AG04450 (cell line): ENCODE measurements around the gene SH3RF3. TPM values are rescaled to one million over a fixed set of nuclear protein-coding genes. Genes with fewer than 3 reads are reported as not detected.

Experiments used
- CTCF ChIA-PET: fragments of 300-600, 350-600 bp; formaldehyde crosslinking; extraction: SDS; loops from one replicate; lab custom pipeline; 2022; ENCODE audit warnings: antibody characterized with exemption, inconsistent platforms; lab: Charles Lee
- POLR2A ChIA-PET: fragments of 350-600 bp; formaldehyde crosslinking; extraction: SDS; loops from one replicate; lab custom pipeline; 2021; ENCODE audit warnings: antibody characterized with exemption, inconsistent platforms; lab: Yijun Ruan, JAX
- DNase-seq: peaks from one replicate; pipeline ENCODE4 v3.0.0-alpha.2; 2011; ENCODE audit warnings: low read depth, low spot score
- H3K27ac ChIP-seq: one replicate; pipeline ENCODE4 v1.5.1; 2012; ENCODE audit warnings: low read depth, low read length, control low read depth
- H3K27me3 ChIP-seq: one replicate; pipeline ENCODE4 v1.6.0; 2012; ENCODE audit warnings: low read length; ENCODE audit not compliant: control insufficient read depth, insufficient read depth
- H3K4me3 ChIP-seq: 2 replicates; pipeline ENCODE4 v1.5.1; 2011; ENCODE audit warnings: mild to moderate bottlenecking, low read depth, low read length, control low read depth
- H3K9me3 ChIP-seq: 2 replicates; pipeline ENCODE4 v1.5.1; 2012; ENCODE audit warnings: low read length; ENCODE audit not compliant: control insufficient read depth, insufficient read depth
- polyA plus RNA-seq: library from polyadenylated mRNA; depleted of rRNA; stranded (reverse); fragments of >200 nt; gene quantifications from 2 replicates; pipeline ENCODE4 v1.2.3, GENCODE V29; 2011
- TF ChIP-seq, protein P1 (sequence below): IDR thresholded peaks from 2 replicates; pipeline ENCODE4 v1.5.1; 2011; ENCODE audit warnings: low read depth, low read length, control low read depth, inconsistent platforms

Gene SH3RF3
- polyA plus RNA-seq, 1 experiment: 5.7 TPM

DNA sequence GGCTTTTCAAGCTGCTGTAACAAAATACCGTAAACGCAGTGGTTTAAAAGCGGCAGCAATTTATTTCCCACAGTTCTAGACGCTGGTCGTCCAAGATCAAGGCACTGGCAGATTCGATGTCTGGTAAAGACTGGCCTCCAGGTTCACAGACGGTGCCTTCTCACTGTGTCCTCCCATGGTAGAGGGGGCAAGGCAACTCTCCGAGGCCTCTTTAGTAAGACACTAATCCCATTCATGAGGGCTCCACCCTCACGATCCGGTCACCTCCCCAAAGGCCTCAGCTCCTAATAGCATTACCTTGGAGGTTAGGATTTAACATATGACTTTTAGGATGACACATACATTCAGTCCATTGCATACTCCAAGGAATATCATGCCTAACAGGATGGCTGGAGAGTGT lies 117.2 kb downstream of the SH3RF3 start:
- POLR2A ChIA-PET: no interaction called here
- TF ChIP-seq, protein P1, sequence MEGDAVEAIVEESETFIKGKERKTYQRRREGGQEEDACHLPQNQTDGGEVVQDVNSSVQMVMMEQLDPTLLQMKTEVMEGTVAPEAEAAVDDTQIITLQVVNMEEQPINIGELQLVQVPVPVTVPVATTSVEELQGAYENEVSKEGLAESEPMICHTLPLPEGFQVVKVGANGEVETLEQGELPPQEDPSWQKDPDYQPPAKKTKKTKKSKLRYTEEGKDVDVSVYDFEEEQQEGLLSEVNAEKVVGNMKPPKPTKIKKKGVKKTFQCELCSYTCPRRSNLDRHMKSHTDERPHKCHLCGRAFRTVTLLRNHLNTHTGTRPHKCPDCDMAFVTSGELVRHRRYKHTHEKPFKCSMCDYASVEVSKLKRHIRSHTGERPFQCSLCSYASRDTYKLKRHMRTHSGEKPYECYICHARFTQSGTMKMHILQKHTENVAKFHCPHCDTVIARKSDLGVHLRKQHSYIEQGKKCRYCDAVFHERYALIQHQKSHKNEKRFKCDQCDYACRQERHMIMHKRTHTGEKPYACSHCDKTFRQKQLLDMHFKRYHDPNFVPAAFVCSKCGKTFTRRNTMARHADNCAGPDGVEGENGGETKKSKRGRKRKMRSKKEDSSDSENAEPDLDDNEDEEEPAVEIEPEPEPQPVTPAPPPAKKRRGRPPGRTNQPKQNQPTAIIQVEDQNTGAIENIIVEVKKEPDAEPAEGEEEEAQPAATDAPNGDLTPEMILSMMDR: no peak
- Histone ChIP-seq H3K9me3 (no peaks in the 10 kb centered on the region), H3K27me3 (no peaks in the 10 kb centered on the region), H3K27ac (no peak overlapping the region), H3K4me3 (no peak overlapping the region)
- no peak for DNase-seq
- CTCF ChIA-PET: no interaction called here

DNA sequence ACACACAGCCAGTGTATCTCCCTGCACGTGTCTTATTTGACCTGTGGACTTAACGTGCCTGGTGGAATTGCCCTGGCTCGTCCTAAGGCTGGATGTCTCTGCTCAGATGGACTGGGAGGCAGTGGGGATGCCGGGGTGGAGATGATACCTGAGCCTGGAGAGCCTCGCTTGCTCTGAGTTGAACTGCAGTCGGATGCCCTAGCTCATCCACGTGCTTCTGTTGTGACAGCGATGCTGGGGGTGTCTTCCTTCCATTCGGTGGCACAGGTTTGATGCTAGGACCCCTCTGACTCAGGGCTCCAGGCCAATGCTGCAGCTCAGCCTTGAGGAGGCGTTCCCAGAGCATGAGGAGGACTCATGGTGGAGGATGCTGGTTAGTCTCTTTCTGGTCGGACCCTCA lies 117.6 kb downstream of the SH3RF3 start:
- Histone ChIP-seq H3K4me3 (no peak overlapping the region), H3K9me3 (no peaks in the 10 kb centered on the region), H3K27me3 (no peaks in the 10 kb centered on the region), H3K27ac (no peak overlapping the region)
- ChIA-PET CTCF (no interaction called here), POLR2A (no interaction called here)
- no peak for DNase-seq
- TF ChIP-seq, protein P1: no peak

DNA sequence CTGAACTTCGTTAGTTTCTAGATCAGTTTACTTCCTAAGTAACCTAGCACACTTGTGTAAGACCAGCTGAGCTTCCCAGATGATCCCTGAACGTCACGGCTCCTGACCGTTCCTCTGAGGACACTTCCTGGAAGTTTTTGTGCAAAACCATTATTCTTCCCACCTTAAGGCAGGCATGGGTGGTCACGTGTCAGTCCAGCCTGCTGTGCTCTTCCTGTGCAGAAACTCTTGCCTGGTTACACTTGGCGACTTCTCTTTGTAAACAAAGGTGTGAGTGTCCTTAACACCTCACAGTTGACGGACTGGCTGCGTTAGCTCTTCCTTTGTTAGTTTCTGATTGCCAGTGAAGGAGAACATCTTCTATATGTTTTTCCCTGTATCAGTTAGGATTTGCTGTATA lies 118.3 kb downstream of the SH3RF3 start:
- ChIA-PET CTCF (no interaction called here), POLR2A (no interaction called here)
- DNase-seq: no peak

DNA sequence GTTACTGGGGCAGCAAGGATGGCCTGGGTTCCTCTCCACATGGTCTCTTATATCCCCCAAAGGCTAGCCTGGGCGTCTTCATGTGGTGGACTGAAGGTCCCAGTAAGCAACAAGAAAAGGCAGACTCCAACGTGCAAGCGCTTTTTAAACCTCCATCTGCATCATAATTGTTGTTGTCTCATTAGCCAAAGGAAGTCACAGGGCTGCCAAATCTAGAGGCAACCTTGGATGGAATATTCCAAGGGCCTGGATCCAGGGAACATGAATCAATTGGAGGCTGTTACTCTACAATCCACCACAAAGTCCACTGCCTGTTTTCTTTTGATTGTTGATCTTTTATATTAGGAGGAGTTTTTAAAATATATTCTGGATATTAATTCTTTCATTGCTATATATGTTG lies 118.8 kb downstream of the SH3RF3 start:
- Histone ChIP-seq H3K27ac (no peak overlapping the region), H3K9me3 (no peaks in the 10 kb centered on the region), H3K4me3 (no peak overlapping the region), H3K27me3 (no peaks in the 10 kb centered on the region)
- TF ChIP-seq, protein P1: no peak
- ChIA-PET CTCF (no interaction called here), POLR2A (no interaction called here)
- no peak for DNase-seq

More for the DNA sequence above, 118.3 kb downstream of the SH3RF3 start:
- TF ChIP-seq, protein P1: no peak
- no peak overlapping the region for H3K4me3 ChIP-seq
- H3K27ac ChIP-seq: no peak overlapping the region
- no peaks in the 10 kb centered on the region for H3K27me3 ChIP-seq
- no peaks in the 10 kb centered on the region for H3K9me3 ChIP-seq

DNA sequence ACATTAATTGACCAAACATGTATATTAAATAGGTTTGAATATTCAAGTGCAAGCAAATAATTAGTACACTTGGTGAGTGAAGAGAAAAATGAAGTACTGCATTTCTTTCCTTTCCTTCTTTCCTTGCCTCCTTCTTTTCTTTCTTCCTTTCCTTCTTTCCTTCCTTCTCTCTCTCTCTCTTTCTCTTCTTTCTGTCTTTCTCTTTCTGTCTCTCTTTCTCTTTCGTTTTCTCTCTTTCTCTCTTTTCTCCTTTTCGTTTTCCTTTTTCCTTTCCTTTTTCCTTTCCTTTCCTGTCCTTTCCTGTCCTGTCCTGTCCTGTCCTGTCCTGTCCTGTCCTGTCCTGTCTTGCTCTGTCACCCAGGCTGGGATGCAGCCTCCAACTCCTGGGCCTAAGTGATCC lies 119.6 kb downstream of the SH3RF3 start:
- POLR2A ChIA-PET: no interaction called here
- H3K27ac ChIP-seq: no peak overlapping the region

More for the DNA sequence above, 119.6 kb downstream of the SH3RF3 start:
- TF ChIP-seq, protein P1: no peak
- Histone ChIP-seq H3K4me3 (no peak overlapping the region), H3K27me3 (no peaks in the 10 kb centered on the region), H3K9me3 (no peaks in the 10 kb centered on the region)
- CTCF ChIA-PET: no interaction called here
- DNase-seq: no peak
